ELR (cell line): ENCODE measurements around the gene PRRT4.
A peak's percentile ranks its signal among the peaks of the same experiment; 100 is the strongest.

ENCODE experiments used
- DNase-seq: peaks from one replicate; pipeline ENCODE4 v3.0.0-alpha.2; 2015; ENCODE audit warnings: low read depth

The PRRT4 gene

GRCh38 chr7:128395748-128396147 lies 34.3 kb upstream of the PRRT4 start:
- DNase-seq, result no peak

- no peak for DNase-seq
Observed at GRCh38 chr7:128394904-128395496, 33.5 kb upstream of the PRRT4 start.

- DNase-seq, result no peak
Observed at GRCh38 chr7:128393526-128394330, 32.2 kb upstream of the PRRT4 start.

GRCh38 chr7:128392446-128393327 lies 31.2 kb upstream of the PRRT4 start:
- DNase-seq, result no peak

- no peak for DNase-seq
Observed at GRCh38 chr7:128391805-128392204, 30.3 kb upstream of the PRRT4 start.

GRCh38 chr7:128390871-128391565 lies 29.5 kb upstream of the PRRT4 start:
- no peak for DNase-seq

- DNase-seq, result no peak
Observed at GRCh38 chr7:128389618-128390329, 28.3 kb upstream of the PRRT4 start.

GRCh38 chr7:128389085-128389617 lies 27.7 kb upstream of the PRRT4 start:
- no peak for DNase-seq

GRCh38 chr7:128388145-128388485 lies 26.6 kb upstream of the PRRT4 start:
- DNase-seq, result no peak

- DNase-seq, result peak; percentile 76
Observed at GRCh38 chr7:128387216-128388144, 26.0 kb upstream of the PRRT4 start.

GRCh38 chr7:128385988-128386925 lies 24.8 kb upstream of the PRRT4 start:
- DNase-seq, result no peak

- DNase-seq, result no peak
Observed at GRCh38 chr7:128384726-128385125, 23.2 kb upstream of the PRRT4 start.

- DNase-seq, result no peak
Observed at GRCh38 chr7:128383776-128384175, 22.3 kb upstream of the PRRT4 start.

- peak; percentile 31 for DNase-seq
Observed at GRCh38 chr7:128381161-128381821, 19.8 kb upstream of the PRRT4 start.

- no peak for DNase-seq
Observed at GRCh38 chr7:128380483-128381106, 19.1 kb upstream of the PRRT4 start.

- DNase-seq, result no peak
Observed at GRCh38 chr7:128379900-128380479, 18.5 kb upstream of the PRRT4 start.

- DNase-seq, result no peak
Observed at GRCh38 chr7:128378637-128379036, 17.1 kb upstream of the PRRT4 start.

- no peak for DNase-seq
Observed at GRCh38 chr7:128376077-128376476, 14.6 kb upstream of the PRRT4 start.
